AG10803 (cell line): Measurements from ENCODE around the gene ARHGAP26.

Experiments used
- DNase-seq: peaks from one replicate; pipeline ENCODE4 v3.0.0; 2010; ENCODE audit warnings: low read depth
- H3K4me3 ChIP-seq: 2 replicates; pipeline ENCODE4 v1.5.1; 2011; ENCODE audit warnings: mild to moderate bottlenecking, low read length, control low read depth
- CTCF ChIP-seq: conservative IDR thresholded peaks from 2 replicates; pipeline ENCODE4 v1.5.1; 2011; ENCODE audit warnings: mild to moderate bottlenecking, low read length, control low read depth, inconsistent platforms

The ARHGAP26 gene

DNA sequence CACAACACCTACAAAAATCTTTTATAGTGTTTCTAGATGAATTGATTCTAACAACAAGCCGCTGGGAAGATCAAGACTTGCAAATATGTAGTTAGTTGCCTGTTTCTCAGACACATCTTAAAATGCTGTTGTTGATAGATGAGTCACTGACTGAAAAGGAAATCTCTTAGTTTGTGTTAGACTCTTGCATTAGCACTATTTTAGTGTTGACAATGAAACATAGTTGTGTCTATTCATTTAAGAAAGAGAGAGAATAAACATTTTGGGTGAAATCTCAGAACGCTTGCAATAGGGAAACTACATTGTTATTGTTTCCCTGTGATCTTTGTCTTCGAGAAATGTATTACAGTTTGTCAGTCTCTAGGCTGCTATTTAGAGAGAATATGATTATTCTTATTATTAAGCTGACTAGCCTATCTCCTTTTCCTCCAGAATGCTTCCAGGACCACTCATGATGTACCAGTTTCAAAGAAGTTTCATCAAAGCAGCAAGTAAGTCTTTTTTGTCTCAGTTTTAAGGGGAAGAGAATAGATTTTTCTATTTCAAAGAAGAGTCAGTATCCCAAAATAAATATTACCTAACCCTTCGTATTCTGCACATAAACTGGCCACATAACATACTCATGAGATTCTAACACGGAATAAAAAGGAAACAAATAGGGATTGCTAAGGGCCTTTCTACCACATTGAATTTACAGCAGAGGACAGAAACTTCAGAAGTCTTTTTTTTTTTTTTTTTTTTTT, 285.6 kb downstream of the ARHGAP26 start:
- TF ChIP-seq CTCF: no peak
- no peak overlapping the region for H3K4me3 ChIP-seq
- DNase-seq: peak; percentile 43

GRCh38 chr5:143056339-143056704, 286.1 kb downstream of the ARHGAP26 start:
- no peak for TF ChIP-seq CTCF
- no peak for DNase-seq
- no peak overlapping the region for H3K4me3 ChIP-seq

DNA sequence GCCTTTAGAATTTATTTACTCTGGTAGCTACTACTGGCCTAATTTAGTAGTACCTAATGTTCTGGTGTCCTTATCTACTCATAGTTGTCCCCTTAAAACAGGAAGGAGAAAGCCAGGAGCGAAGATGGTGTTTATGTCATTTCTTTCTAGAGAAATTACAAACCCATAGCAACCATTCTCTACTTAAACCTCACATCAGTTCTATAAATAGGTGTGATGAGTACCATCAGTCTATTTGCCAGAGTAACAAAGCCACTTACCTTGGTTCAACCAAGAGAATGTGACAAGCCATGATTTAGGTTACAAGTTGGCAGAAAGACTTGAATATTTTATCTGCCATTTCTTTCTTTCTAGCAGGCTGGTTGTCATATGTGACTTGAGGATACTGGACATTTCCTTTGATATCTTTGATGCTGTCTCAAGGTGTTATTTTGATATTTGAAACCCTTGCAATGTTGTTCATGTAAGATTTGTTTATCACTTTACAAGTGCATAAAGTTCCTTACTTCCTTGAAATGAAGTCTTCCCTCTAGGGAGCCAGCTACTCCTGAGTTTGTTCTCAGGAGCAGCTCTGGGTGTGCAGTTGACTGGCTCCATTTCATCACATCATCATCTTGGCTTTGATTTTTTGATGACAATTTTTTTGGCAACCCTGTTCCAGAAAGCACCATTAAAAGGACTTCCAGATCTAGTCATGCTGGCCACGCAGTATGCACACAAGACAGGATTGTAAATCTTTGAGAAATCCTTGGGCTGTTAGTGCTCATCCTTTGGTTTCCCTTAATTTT, 286.8 kb downstream of the ARHGAP26 start:
- no peak for TF ChIP-seq CTCF
- no peak for DNase-seq
- H3K4me3 ChIP-seq: no peak overlapping the region

- no peak overlapping the region for H3K4me3 ChIP-seq
- peak; percentile 80 for DNase-seq
- no peak for TF ChIP-seq CTCF
Observed at GRCh38 chr5:143057580-143057999, 287.4 kb downstream of the ARHGAP26 start.

- TF ChIP-seq CTCF: no peak
- no peak overlapping the region for H3K4me3 ChIP-seq
- DNase-seq: no peak
Observed at GRCh38 chr5:143059355-143059754, 289.2 kb downstream of the ARHGAP26 start.

GRCh38 chr5:143059976-143060765, 290.0 kb downstream of the ARHGAP26 start:
- H3K4me3 ChIP-seq: no peak overlapping the region
- TF ChIP-seq CTCF: no peak
- DNase-seq: no peak
